Peyer's patch (tissue), 4 donors: ENCODE measurements around the gene SLCO3A1. TPM values are rescaled to one million over a fixed set of nuclear protein-coding genes. Genes with fewer than 3 reads are reported as not detected.

Source experiments
- DNase-seq, 3 donors: peaks; one replicate each; pipeline ENCODE4 v3.0.0-alpha.2; 2017 to 2019
- H3K27ac ChIP-seq, 4 donors: fragments of 200-600 bp; sonication (generic); one replicate each; pipeline ENCODE4 v1.5.1; 2016 to 2019
- H3K27me3 ChIP-seq, 2 donors: fragments of 200-600 bp; sonication (generic); one replicate each; pipeline ENCODE4 v1.5.1; 2019
- H3K36me3 ChIP-seq, 3 donors: fragments of 200-600 bp; sonication (generic); one replicate each; pipeline ENCODE4 v1.5.1; 2016 to 2019
- H3K4me1 ChIP-seq, 4 donors: fragments of 200-600 bp; sonication (generic); one replicate each; pipeline ENCODE4 v1.5.1; 2016 to 2019
- H3K4me3 ChIP-seq, 4 donors: fragments of 200-600 bp; sonication (generic); 1 replicate in 3 of 4; 2 replicates in 1 of 4; pipeline ENCODE4 v1.5.1; 2016 to 2019; ENCODE audit warnings: mild to moderate bottlenecking in 1 of 4
- H3K9me3 ChIP-seq, 4 donors: fragments of 200-600 bp; sonication (generic); one replicate each; pipeline ENCODE4 v1.5.1; 2016 to 2019; ENCODE audit warnings: mild to moderate bottlenecking in 1 of 4
- POLR2A ChIP-seq, 2 donors: fragments of 450-650 bp; IDR thresholded peaks; one replicate each; pipeline ENCODE4 v1.5.1; 2017; ENCODE audit warnings: antibody characterized with exemption in 2 of 2, mild to moderate bottlenecking in 2 of 2, moderate library complexity in 2 of 2
- total RNA-seq, 4 donors: library from RNA; depleted of rRNA; stranded (reverse); fragments of >200 nt; gene quantifications; one replicate each; pipeline ENCODE4 v1.1.0, GENCODE V29; 2016
- TF ChIP-seq, protein P1 (sequence below), 6 experiments: fragments of 450-650 bp in 4 of 6; fragments of 200-600 bp in 2 of 6; sonication (generic) in 1 of 6; IDR thresholded peaks; one replicate each; pipeline ENCODE4 v1.5.1; 2017 to 2019; ENCODE audit warnings: antibody characterized with exemption in 6 of 6, mild to moderate bottlenecking in 3 of 6, moderate library complexity in 1 of 6

Gene SLCO3A1
- total RNA-seq, 4 donors from 2014 or later, result 2.1 to 8.3 (median 5.0) TPM

DNA sequence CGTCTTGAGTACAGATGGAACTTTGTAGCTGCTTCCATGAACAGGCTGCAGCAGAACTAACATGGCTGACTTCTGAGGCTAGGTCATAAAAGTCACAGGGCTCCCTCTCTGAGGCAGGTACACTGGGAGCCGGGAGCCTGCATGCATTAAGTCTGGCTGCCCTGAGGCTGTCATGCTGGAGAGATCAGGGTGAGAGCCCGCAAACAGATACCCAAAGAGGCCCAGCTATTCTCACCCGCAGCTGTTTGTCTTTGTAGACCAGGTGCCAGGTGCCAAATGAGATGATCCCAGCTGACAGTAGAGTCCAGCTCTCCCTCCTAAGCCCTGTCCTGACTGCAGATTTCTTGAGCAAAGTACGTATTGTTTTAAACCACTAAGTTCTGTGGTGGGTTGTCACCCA, 8.6 kb upstream of the SLCO3A1 start:
- no peak for DNase-seq
- Histone ChIP-seq H3K27me3 (no peaks in the 10 kb centered on the region), H3K4me3 (no peak overlapping the region), H3K9me3 (no peaks in the 10 kb centered on the region), H3K27ac (no peak overlapping the region), H3K36me3 (no peaks in the 10 kb centered on the region), H3K4me1 (no peaks in the 10 kb centered on the region)
- TF ChIP-seq, protein P1, sequence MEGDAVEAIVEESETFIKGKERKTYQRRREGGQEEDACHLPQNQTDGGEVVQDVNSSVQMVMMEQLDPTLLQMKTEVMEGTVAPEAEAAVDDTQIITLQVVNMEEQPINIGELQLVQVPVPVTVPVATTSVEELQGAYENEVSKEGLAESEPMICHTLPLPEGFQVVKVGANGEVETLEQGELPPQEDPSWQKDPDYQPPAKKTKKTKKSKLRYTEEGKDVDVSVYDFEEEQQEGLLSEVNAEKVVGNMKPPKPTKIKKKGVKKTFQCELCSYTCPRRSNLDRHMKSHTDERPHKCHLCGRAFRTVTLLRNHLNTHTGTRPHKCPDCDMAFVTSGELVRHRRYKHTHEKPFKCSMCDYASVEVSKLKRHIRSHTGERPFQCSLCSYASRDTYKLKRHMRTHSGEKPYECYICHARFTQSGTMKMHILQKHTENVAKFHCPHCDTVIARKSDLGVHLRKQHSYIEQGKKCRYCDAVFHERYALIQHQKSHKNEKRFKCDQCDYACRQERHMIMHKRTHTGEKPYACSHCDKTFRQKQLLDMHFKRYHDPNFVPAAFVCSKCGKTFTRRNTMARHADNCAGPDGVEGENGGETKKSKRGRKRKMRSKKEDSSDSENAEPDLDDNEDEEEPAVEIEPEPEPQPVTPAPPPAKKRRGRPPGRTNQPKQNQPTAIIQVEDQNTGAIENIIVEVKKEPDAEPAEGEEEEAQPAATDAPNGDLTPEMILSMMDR (IDR thresholded peaks at IDR 0.05), result no peak
- TF ChIP-seq POLR2A (IDR thresholded peaks at IDR 0.05), result no peak

DNA sequence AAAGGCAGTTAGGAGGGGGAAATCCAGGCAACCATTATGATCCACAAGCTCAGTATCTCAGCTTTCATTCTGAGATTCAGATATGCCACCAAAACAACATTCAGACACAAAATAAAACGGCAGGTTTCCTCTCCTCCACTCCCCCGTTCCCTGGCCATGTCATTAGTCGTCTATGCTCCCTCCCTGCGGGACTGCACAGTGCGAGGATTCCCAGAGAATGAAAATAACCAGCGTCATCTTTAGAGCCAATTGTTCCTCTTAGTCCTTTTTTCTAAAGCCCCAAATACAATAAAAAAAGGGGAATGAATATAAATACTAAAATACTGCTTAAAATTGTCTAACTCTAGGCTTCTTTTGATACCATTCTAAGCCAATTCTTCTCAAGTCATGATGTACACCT, 7.8 kb upstream of the SLCO3A1 start:
- TF ChIP-seq POLR2A (IDR thresholded peaks at IDR 0.05), result no peak
- TF ChIP-seq, protein P1 (IDR thresholded peaks at IDR 0.05), result no peak
- Histone ChIP-seq H3K36me3 (no peaks in the 10 kb centered on the region), H3K27me3 (no peaks in the 10 kb centered on the region), H3K4me1 (no peaks in the 10 kb centered on the region), H3K9me3 (no peaks in the 10 kb centered on the region), H3K4me3 (no peak overlapping the region), H3K27ac (no peak overlapping the region)
- DNase-seq, result no peak

GRCh38 chr15:91849180-91849579, 4.3 kb upstream of the SLCO3A1 start:
- H3K4me3 ChIP-seq, result no peak overlapping the region
- no peak for TF ChIP-seq POLR2A (IDR thresholded peaks at IDR 0.05)
- TF ChIP-seq, protein P1 (IDR thresholded peaks at IDR 0.05), result no peak
- peaks cover 0 to 9% (median 6%) of the 10 kb centered on the region in 4 donors for H3K4me1 ChIP-seq
- no peaks in the 10 kb centered on the region for H3K9me3 ChIP-seq
- H3K27ac ChIP-seq, result no peak overlapping the region
- H3K27me3 ChIP-seq, result no peaks in the 10 kb centered on the region
- no peaks in the 10 kb centered on the region for H3K36me3 ChIP-seq
- DNase-seq, result no peak

GRCh38 chr15:91849749-91850161, 3.8 kb upstream of the SLCO3A1 start:
- Histone ChIP-seq H3K9me3 (no peaks in the 10 kb centered on the region), H3K4me1 (peaks cover 0 to 9% (median 6%) of the 10 kb centered on the region in 4 donors), H3K36me3 (no peaks in the 10 kb centered on the region), H3K27ac (no peak overlapping the region), H3K4me3 (no peak overlapping the region), H3K27me3 (no peaks in the 10 kb centered on the region)
- no peak for DNase-seq
- no peak for TF ChIP-seq POLR2A (IDR thresholded peaks at IDR 0.05)
- TF ChIP-seq, protein P1 (IDR thresholded peaks at IDR 0.05), result peak; percentile 18 to 48 (median 46)

- DNase-seq, result peak; percentile 29 to 78 (median 74)
- Histone ChIP-seq H3K27ac (peak overlapping the region; percentile 75 to 93 (median 86)), H3K27me3 (no peaks in the 10 kb centered on the region), H3K36me3 (no peaks in the 10 kb centered on the region), H3K9me3 (no peaks in the 10 kb centered on the region), H3K4me3 (peak overlapping the region; percentile 44 to 79 (median 58)), H3K4me1 (peaks cover 0 to 19% (median 6%) of the 10 kb centered on the region in 4 donors)
- peak in 1 of 2 donors; percentile 29 for TF ChIP-seq POLR2A (IDR thresholded peaks at IDR 0.05)
- TF ChIP-seq, protein P1 (IDR thresholded peaks at IDR 0.05), result peak; percentile 38 to 73 (median 62)
These were observed 582 bp upstream of the SLCO3A1 start for GRCh38 chr15:91852741-91853510.
